GM18909 (cell line): ENCODE measurements around the gene CXCL3.
A peak's percentile ranks its signal among the peaks of the same experiment; 100 is the strongest.
"Not testable (repeated sequence)": the region's sequence is repeated elsewhere in the genome, so short reads cannot be mapped to it uniquely, and the experiment has no call there.

ENCODE experiments used
- ATAC-seq: cut with Tn5 transposase; IDR thresholded peaks from one replicate; pipeline ENCODE4 v1.9.1; 2021; ENCODE audit warnings: mild to moderate bottlenecking; ENCODE audit not compliant: unreplicated experiment, poor library complexity

CXCL3 gene

DNA sequence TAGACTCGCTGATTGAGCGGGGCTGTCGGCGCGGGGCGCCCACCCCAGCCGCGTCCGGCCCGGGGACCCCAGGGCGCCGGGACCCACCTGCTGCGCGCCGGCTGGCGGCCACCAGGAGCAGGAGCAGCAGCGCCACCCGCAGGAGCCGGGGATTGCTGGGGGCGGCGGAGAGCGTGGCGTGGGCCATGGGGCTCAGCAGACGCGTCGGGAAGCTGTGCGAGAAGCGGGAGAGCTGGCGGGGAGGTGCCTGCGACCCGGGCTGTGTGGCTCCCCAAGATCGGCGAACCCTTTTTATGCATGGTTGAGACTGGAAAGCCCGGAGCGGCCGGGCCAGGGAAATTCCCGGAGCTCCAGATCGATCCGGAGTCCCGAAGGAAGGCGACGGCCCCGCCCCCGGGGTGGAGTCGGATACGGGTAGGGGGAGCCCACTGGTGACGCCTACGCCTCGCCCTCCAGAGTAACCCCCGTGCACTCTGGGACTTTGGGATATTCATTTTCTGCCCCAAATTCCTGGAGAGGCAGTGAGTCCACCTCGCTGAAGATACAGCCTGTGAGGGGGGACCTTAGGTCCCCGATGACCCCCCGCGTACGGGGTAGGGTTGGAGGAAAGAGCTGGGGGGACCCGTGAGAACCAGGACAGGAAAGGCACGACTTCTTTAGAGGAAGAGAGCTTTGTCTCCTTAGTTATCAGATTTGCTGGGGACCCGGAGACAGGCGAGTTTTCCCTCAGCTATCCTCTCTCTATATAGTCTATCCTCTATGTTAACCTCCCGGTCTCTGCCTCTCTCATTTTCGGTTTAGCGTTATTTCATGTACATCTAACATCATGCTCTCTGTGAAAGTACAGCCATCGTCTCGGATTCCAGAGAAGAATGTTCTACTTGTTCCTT is at the start of gene CXCL3:
Gene CXCL3 (minus strand): TSS at position 265 of the 890 bp plus-strand sequence. CDS start 78 bp downstream, at position 187.
- ATAC-seq = peak; percentile 51

- no peak for ATAC-seq
Observed at GRCh38 chr4:74087481-74087880, 49.0 kb upstream of the CXCL3 start.

DNA sequence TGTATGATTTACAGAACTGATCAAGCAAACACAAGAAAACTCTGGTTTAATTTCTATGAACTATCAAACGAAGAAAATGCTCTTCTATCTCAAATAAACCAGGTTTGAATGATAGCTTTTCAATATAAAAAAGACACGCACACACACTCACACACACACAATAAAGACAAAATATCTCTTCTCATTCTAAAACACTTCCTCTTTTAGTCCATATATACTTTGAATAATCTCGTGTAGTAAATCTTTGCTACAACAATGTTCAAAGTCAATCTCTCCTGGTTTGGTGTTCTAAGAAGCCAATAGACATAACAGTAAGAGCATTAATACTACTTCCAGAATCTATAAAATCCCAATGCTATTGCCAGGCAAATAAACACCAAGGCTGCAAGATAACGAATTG is 47.2 kb upstream of the CXCL3 start:
- ATAC-seq = no peak

- ATAC-seq = no peak
Observed at GRCh38 chr4:74084984-74085383, 46.5 kb upstream of the CXCL3 start.

- ATAC-seq = no peak
Observed at GRCh38 chr4:74083546-74083945, 45.1 kb upstream of the CXCL3 start.

- no peak for ATAC-seq
Observed at GRCh38 chr4:74081035-74081434, 42.5 kb upstream of the CXCL3 start.

DNA sequence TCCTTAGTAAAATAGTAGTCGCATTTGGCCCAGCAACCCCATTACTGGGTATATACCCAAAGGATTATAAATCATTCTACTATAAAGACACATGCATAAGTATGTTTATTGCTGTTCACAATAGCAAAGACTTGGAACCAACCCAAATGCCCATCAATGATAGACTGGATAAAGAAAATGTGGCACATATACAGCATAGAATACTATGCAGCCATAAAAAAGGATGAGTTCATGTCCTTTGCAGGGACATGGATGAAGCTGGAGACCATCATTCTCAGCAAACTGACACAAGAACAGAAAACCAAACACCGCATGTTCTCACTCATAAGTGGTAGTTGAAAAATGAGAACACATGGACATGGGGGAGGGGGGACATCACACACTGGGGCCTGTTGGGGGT is 41.9 kb upstream of the CXCL3 start:
- ATAC-seq = not testable (repeated sequence)

GRCh38 chr4:74079024-74079423 is 40.5 kb upstream of the CXCL3 start:
- not testable (repeated sequence) for ATAC-seq

DNA sequence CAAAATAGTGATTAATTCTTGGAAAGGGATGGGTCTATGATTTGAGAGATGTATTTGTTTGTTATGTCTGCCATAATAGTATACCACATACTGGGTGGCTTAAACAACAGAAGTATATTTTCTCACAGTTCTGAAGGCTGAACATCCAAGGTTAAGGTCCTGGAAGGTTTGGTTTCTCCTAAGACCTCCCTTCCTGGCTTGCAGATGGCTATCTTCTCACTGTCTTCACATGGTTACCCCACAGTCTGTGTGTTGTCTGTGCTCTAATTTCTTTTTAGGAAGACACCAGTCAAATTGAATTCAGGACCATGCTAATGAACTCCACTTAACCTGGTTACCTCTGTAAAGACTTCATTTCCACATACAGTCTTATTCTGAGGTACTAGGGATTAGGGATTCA is 34.9 kb upstream of the CXCL3 start:
- no peak for ATAC-seq

GRCh38 chr4:74072739-74073138 is 34.2 kb upstream of the CXCL3 start:
- ATAC-seq = no peak

DNA sequence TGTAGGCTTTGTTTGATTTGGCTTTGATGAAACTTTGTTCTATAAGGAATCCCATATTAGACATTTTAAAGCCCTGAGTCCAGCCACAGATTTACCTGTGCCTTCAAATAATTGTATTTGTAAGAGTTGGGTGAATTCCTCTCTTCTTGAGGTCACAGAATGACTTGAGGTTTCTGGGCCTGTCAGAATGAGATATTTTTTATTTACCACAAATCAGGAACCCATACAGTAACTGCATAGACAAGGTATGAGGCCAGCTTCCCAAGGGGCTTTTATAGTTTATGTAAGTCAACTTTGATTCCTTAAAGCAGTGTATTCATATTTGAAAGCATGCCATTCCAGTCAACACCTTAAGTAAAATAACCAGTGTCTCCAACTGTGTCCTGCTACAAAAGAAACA is 29.1 kb upstream of the CXCL3 start:
- ATAC-seq = no peak

GRCh38 chr4:74066232-74066631 is 27.7 kb upstream of the CXCL3 start:
- no peak for ATAC-seq

DNA sequence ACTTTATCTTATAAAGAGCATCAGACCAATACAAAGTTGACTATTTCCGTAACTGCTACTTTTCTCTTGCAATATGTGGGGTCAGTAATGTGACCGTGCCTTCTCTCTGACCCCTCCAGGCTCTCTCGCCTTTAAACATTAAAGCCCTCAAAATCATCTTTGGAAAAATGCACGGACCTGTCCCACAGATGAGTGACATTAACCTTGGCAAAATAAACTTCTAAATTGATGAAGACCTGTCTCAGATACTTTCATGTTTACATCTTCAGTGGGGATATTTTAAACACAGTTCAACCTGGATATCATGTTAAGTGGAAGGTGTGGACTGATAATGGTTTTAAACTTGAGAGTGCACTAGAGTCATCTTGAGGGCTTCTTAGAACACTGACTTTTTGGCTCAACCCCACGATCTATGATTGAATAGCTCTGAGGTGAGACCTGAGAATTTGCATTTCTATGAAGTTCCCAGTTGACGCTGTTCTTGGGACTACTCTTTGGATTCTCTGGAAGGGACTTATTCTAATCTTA is 26.7 kb upstream of the CXCL3 start:
- no peak for ATAC-seq

GRCh38 chr4:74063859-74064258 is 25.4 kb upstream of the CXCL3 start:
- no peak for ATAC-seq

- no peak for ATAC-seq
Observed at GRCh38 chr4:74062953-74063352, 24.5 kb upstream of the CXCL3 start.

- ATAC-seq = no peak
Observed at GRCh38 chr4:74061430-74061829, 22.9 kb upstream of the CXCL3 start.

GRCh38 chr4:74059161-74059829 is 20.8 kb upstream of the CXCL3 start:
- ATAC-seq = no peak

GRCh38 chr4:74058048-74058651 is 19.7 kb upstream of the CXCL3 start:
- no peak for ATAC-seq

- no peak for ATAC-seq
Observed at GRCh38 chr4:74057588-74057987, 19.1 kb upstream of the CXCL3 start.

DNA sequence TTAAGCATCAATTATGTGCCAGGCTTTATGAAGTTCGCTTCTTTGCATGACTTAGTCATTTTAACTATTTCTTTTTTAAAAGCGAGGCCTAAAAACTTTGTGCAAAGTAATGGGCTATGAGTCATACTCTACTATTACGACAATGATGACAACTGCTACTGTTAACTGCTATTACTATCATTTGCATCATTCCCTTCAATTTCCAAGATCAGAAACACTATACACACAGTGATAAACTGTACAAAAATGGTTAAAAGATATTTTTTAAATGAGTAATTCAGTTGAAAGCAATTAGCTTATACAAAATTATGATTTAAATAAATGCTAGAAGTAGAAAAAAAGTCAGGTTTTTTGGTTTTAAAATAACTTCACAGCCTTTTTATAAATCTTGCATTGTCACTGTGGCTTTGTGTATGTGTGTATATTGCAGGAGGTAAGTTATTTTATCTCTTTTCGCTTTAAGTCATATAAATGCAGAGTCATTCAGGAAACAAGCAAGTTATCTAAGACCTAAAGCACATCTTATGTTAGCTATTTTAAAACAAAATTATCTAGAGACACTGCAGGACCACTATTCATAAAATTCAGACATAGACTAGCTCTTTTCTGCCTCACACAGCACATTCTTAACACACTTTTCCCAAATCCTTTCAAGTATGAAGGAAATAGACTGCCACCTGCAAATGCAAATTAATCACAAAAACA is 18.5 kb upstream of the CXCL3 start:
- ATAC-seq = no peak
